Measurements from ENCODE around the gene ESRRA.

ESRRA gene

DNA sequence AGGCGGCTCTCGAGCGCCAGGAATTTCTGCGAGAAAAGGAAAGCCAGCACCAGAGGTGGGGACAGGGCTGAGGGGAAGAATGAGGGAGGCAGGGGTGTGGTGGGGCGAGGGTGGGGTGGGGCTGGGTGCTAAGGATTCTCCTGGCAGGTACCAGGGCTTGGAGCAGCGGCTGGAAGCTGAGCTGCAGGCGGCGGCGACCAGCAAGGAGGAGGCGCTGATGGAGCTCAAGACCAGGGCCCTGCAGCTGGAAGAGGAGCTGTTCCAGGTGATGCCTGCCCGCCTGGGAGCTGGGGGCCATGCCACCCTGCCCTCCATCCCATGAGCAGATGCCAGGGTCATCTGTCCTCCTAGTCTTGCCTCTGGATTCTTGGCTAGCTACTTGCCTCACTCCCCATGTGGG lies 44.1 kb downstream of the ESRRA start:
- no peaks in the 10 kb centered on the region for H3K9me3 ChIP-seq (replicated peaks in 1 of 2; ENCODE audit: control insufficient read depth in 2 of 2, insufficient read depth in 1 of 2, low read depth in 1 of 2, low read length in 2 of 2)
- no peak overlapping the region for H3K4ac ChIP-seq (ENCODE audit: low read length)
- H3K27ac ChIP-seq (replicated peaks; ENCODE audit: low read length) = no peak overlapping the region
- H2BK5ac ChIP-seq (ENCODE audit: low read length) = no peak overlapping the region
- no CpG with 5 or more reads among the region's 11 CpGs for WGBS, 2 donors (ENCODE audit: extremely low coverage in 2 of 2, insufficient read length in 2 of 2, insufficient replicate concordance in 1 of 2)
- H3K23ac ChIP-seq (ENCODE audit: low read depth, low read length, poor library complexity) = no peak overlapping the region
- peaks cover 3% of the 10 kb centered on the region for H3K79me1 ChIP-seq (ENCODE audit: low read depth, low read length)
- H3K36me3 ChIP-seq (replicated peaks in 1 of 2; ENCODE audit: control insufficient read depth in 2 of 2, insufficient read depth in 2 of 2, low read length in 2 of 2) = no peaks in the 10 kb centered on the region
- no peak overlapping the region for H4K91ac ChIP-seq (ENCODE audit: low read depth, low read length, poor library complexity)
- H3K4me2 ChIP-seq (ENCODE audit: insufficient read depth, low read length, poor library complexity, severe bottlenecking) = no peak overlapping the region
- H2AFZ ChIP-seq (ENCODE audit: low read length) = no peak overlapping the region
- H2AK5ac ChIP-seq (ENCODE audit: low read depth, low read length) = peak overlapping the region; percentile 88
- no peak overlapping the region for H4K8ac ChIP-seq (ENCODE audit: low read depth, low read length)
- no peak for DNase-seq (ENCODE audit: low spot score)
- no peak overlapping the region for H3K14ac ChIP-seq (ENCODE audit: low read length)
- H2BK12ac ChIP-seq (ENCODE audit: low read length) = peak overlapping the region; percentile 22
- peaks cover 7 to 33% of the 10 kb centered on the region in 2 donors for H3K4me1 ChIP-seq (ENCODE audit: control insufficient read depth in 2 of 2, insufficient read depth in 1 of 2, low read depth in 1 of 2, low read length in 2 of 2)
- H2BK120ac ChIP-seq (ENCODE audit: low read depth, low read length) = no peak overlapping the region
- H3K9ac ChIP-seq (ENCODE audit: low read depth, low read length, poor library complexity) = no peak overlapping the region
- no peaks in the 10 kb centered on the region for H3K27me3 ChIP-seq (ENCODE audit: control insufficient read depth in 3 of 3, insufficient read depth in 3 of 3, low read depth in 1 of 3, low read length in 3 of 3)
- H2BK15ac ChIP-seq (ENCODE audit: low read length) = peak overlapping the region; percentile 81
- H3K4me3 ChIP-seq (ENCODE audit: low read length in 2 of 2) = no peak overlapping the region
- H3K18ac ChIP-seq (ENCODE audit: low read length) = peak overlapping the region; percentile 38

DNA sequence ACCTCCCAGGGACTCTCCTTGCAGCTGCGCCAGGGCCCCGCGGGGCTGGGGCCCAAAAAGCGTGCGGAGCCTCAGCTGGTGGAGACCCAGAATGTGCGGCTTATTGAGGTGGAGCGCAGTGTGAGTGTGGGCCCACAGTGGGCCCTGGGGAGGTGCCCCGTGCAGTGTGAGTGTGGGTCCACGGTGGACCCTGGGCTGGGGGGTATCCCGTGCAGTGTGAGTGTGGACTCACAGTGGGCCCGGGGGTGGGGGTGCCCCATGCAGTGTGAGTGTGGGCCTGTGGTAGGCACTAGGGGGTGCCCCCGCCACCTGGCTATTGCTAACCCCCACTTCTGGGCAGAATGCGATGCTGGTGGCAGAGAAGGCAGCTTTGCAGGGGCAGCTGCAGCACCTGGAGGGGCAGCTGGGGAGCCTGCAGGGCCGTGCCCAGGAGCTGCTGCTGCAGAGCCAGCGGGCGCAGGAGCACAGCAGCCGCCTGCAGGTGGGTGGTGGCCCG lies 45.9 kb downstream of the ESRRA start:
- Histone ChIP-seq H3K4me2 (ENCODE audit: insufficient read depth, low read length, poor library complexity, severe bottlenecking) (no peak overlapping the region), H3K27me3 (ENCODE audit: control insufficient read depth in 3 of 3, insufficient read depth in 3 of 3, low read depth in 1 of 3, low read length in 3 of 3) (no peaks in the 10 kb centered on the region), H3K27ac (replicated peaks; ENCODE audit: low read length) (no peak overlapping the region), H3K9ac (ENCODE audit: low read depth, low read length, poor library complexity) (peak overlapping the region; percentile 21), H3K4me3 (ENCODE audit: low read length in 2 of 2) (no peak overlapping the region), H4K8ac (ENCODE audit: low read depth, low read length) (no peak overlapping the region), H2AK5ac (ENCODE audit: low read depth, low read length) (peak overlapping the region; percentile 75), H3K18ac (ENCODE audit: low read length) (no peak overlapping the region), H2BK12ac (ENCODE audit: low read length) (no peak overlapping the region), H2BK15ac (ENCODE audit: low read length) (no peak overlapping the region), H2BK5ac (ENCODE audit: low read length) (peak overlapping the region; percentile 82), H3K79me1 (ENCODE audit: low read depth, low read length) (peaks cover 4% of the 10 kb centered on the region), H3K23ac (ENCODE audit: low read depth, low read length, poor library complexity) (peak overlapping the region; percentile 31), H2BK120ac (ENCODE audit: low read depth, low read length) (no peak overlapping the region), H3K4me1 (ENCODE audit: control insufficient read depth in 2 of 2, insufficient read depth in 1 of 2, low read depth in 1 of 2, low read length in 2 of 2) (peaks cover 15 to 42% of the 10 kb centered on the region in 2 donors), H3K9me3 (replicated peaks in 1 of 2; ENCODE audit: control insufficient read depth in 2 of 2, insufficient read depth in 1 of 2, low read depth in 1 of 2, low read length in 2 of 2) (no peaks in the 10 kb centered on the region), H4K91ac (ENCODE audit: low read depth, low read length, poor library complexity) (peak overlapping the region; percentile 24), H3K36me3 (replicated peaks in 1 of 2; ENCODE audit: control insufficient read depth in 2 of 2, insufficient read depth in 2 of 2, low read length in 2 of 2) (no peaks in the 10 kb centered on the region), H3K14ac (ENCODE audit: low read length) (no peak overlapping the region), H3K4ac (ENCODE audit: low read length) (peak overlapping the region; percentile 53), H2AFZ (ENCODE audit: low read length) (peak overlapping the region; percentile 83)
- no CpG with 5 or more reads among the region's 18 CpGs for WGBS, 2 donors (ENCODE audit: extremely low coverage in 2 of 2, insufficient read length in 2 of 2, insufficient replicate concordance in 1 of 2)
- no peak for DNase-seq (ENCODE audit: low spot score)

DNA sequence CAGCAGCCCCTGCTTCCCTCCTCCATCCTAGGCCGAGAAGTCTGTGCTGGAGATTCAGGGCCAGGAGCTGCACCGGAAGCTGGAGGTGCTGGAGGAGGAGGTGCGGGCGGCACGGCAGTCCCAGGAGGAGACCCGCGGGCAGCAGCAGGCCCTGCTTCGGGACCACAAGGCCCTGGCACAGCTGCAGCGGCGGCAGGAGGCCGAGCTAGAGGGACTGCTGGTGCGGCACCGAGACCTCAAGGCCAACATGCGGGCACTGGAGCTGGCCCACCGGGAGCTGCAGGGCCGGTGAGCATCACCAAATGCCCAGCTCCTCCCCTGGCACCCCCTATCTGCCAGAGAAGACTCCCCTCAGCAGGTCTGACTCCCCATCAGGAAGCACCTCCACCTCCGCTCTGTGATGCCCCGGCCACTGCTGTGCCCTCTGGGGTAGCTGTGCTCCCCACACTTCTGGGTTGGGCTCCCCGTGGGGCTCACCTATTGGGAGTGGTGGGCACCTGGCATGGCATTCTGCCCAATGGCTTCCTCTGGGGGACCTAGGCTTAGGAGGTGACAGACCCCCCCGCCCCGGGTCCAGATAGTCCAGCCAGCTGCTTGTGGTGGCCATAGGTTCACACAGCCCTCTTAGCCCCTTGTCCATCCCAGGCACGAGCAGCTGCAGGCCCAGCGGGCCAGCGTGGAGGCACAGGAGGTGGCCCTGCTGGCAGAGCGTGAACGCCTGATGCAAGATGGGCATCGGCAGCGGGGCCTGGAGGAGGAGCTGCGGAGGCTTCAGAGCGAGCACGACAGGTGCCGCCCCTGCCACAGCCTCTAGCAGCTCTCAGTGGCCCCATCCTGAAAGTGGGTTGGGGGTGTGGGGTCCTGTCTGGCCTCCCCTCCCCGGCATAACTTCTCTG lies 47.0 kb downstream of the ESRRA start:
- no peak overlapping the region for H3K9ac ChIP-seq (ENCODE audit: low read depth, low read length, poor library complexity)
- no peak overlapping the region for H3K27ac ChIP-seq (replicated peaks; ENCODE audit: low read length)
- WGBS, 2 donors (ENCODE audit: extremely low coverage in 2 of 2, insufficient read length in 2 of 2, insufficient replicate concordance in 1 of 2) = no CpG with 5 or more reads among the region's 33 CpGs
- no peak overlapping the region for H4K8ac ChIP-seq (ENCODE audit: low read depth, low read length)
- no peak overlapping the region for H4K91ac ChIP-seq (ENCODE audit: low read depth, low read length, poor library complexity)
- no peaks in the 10 kb centered on the region for H3K27me3 ChIP-seq (ENCODE audit: control insufficient read depth in 3 of 3, insufficient read depth in 3 of 3, low read depth in 1 of 3, low read length in 3 of 3)
- no peaks in the 10 kb centered on the region for H3K9me3 ChIP-seq (replicated peaks in 1 of 2; ENCODE audit: control insufficient read depth in 2 of 2, insufficient read depth in 1 of 2, low read depth in 1 of 2, low read length in 2 of 2)
- no peak for DNase-seq (ENCODE audit: low spot score)
- H3K4me3 ChIP-seq (ENCODE audit: low read length in 2 of 2) = no peak overlapping the region
- H2AK5ac ChIP-seq (ENCODE audit: low read depth, low read length) = peak overlapping the region; percentile 89
- peaks cover 19 to 42% of the 10 kb centered on the region in 2 donors for H3K4me1 ChIP-seq (ENCODE audit: control insufficient read depth in 2 of 2, insufficient read depth in 1 of 2, low read depth in 1 of 2, low read length in 2 of 2)
- H3K23ac ChIP-seq (ENCODE audit: low read depth, low read length, poor library complexity) = peak overlapping the region; percentile 73
- peak overlapping the region; percentile 64 for H3K18ac ChIP-seq (ENCODE audit: low read length)
- no peak overlapping the region for H3K14ac ChIP-seq (ENCODE audit: low read length)
- peak overlapping the region; percentile 49 for H2BK15ac ChIP-seq (ENCODE audit: low read length)
- peak overlapping the region; percentile 66 for H3K4ac ChIP-seq (ENCODE audit: low read length)
- H2BK120ac ChIP-seq (ENCODE audit: low read depth, low read length) = no peak overlapping the region
- no peak overlapping the region for H3K4me2 ChIP-seq (ENCODE audit: insufficient read depth, low read length, poor library complexity, severe bottlenecking)
- H3K79me1 ChIP-seq (ENCODE audit: low read depth, low read length) = peaks cover 4% of the 10 kb centered on the region
- peak overlapping the region; percentile 94 for H2BK12ac ChIP-seq (ENCODE audit: low read length)
- no peaks in the 10 kb centered on the region for H3K36me3 ChIP-seq (replicated peaks in 1 of 2; ENCODE audit: control insufficient read depth in 2 of 2, insufficient read depth in 2 of 2, low read length in 2 of 2)
- peak overlapping the region; percentile 39 for H2BK5ac ChIP-seq (ENCODE audit: low read length)
- H2AFZ ChIP-seq (ENCODE audit: low read length) = peak overlapping the region; percentile 83

DNA sequence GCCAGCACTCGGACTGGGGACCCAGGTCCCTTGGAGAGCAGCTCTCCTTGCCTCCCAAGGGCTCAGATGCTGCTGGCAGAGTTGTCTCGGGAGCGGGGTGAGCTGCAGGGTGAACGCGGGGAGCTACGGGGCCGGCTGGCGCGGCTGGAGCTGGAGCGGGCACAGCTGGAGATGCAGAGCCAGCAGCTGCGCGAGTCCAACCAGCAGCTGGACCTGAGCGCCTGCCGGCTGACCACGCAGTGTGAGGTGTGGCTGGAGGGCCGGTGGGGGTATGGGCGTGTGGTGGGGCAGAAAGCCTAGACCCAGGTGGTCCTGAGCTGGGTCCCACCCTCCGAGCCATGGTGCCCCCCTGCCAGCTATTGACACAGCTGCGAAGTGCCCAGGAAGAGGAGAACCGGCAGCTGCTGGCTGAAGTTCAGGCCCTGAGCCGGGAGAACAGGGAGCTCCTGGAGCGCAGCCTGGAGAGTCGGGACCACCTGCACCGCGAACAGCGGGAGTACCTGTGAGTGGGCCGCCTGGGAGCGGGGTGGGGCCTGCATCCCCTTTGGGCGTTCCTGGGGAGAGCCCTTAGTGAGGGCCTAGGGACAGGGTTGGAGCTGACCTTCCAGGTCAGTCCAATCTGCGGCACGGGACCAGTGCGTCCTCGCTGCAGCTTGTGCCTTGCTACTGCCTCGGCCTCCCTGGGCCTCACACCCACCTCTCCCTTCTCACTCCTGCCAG lies 47.8 kb downstream of the ESRRA start:
- DNase-seq (ENCODE audit: low spot score) = no peak
- Histone ChIP-seq H3K27ac (replicated peaks; ENCODE audit: low read length) (no peak overlapping the region), H3K14ac (ENCODE audit: low read length) (no peak overlapping the region), H3K79me1 (ENCODE audit: low read depth, low read length) (peaks cover 4% of the 10 kb centered on the region), H3K4ac (ENCODE audit: low read length) (no peak overlapping the region), H4K8ac (ENCODE audit: low read depth, low read length) (no peak overlapping the region), H3K23ac (ENCODE audit: low read depth, low read length, poor library complexity) (no peak overlapping the region), H2BK15ac (ENCODE audit: low read length) (peak overlapping the region; percentile 55), H3K9me3 (replicated peaks in 1 of 2; ENCODE audit: control insufficient read depth in 2 of 2, insufficient read depth in 1 of 2, low read depth in 1 of 2, low read length in 2 of 2) (no peaks in the 10 kb centered on the region), H2BK120ac (ENCODE audit: low read depth, low read length) (peak overlapping the region; percentile 35), H2AK5ac (ENCODE audit: low read depth, low read length) (peak overlapping the region; percentile 99), H4K91ac (ENCODE audit: low read depth, low read length, poor library complexity) (peak overlapping the region; percentile 22), H3K4me2 (ENCODE audit: insufficient read depth, low read length, poor library complexity, severe bottlenecking) (no peak overlapping the region), H3K4me3 (ENCODE audit: low read length in 2 of 2) (no peak overlapping the region), H2AFZ (ENCODE audit: low read length) (no peak overlapping the region), H2BK12ac (ENCODE audit: low read length) (peak overlapping the region; percentile 94), H3K36me3 (replicated peaks in 1 of 2; ENCODE audit: control insufficient read depth in 2 of 2, insufficient read depth in 2 of 2, low read length in 2 of 2) (no peaks in the 10 kb centered on the region), H3K9ac (ENCODE audit: low read depth, low read length, poor library complexity) (no peak overlapping the region), H2BK5ac (ENCODE audit: low read length) (peak overlapping the region; percentile 39), H3K4me1 (ENCODE audit: control insufficient read depth in 2 of 2, insufficient read depth in 1 of 2, low read depth in 1 of 2, low read length in 2 of 2) (peaks cover 22 to 48% of the 10 kb centered on the region in 2 donors), H3K18ac (ENCODE audit: low read length) (peak overlapping the region; percentile 64), H3K27me3 (ENCODE audit: control insufficient read depth in 3 of 3, insufficient read depth in 3 of 3, low read depth in 1 of 3, low read length in 3 of 3) (no peaks in the 10 kb centered on the region)
- no CpG with 5 or more reads among the region's 34 CpGs for whole genome bisulfite sequencing, 2 donors (ENCODE audit: extremely low coverage in 2 of 2, insufficient read length in 2 of 2, insufficient replicate concordance in 1 of 2)
